HG03175 (cell line): ENCODE measurements around the gene GAS6.

Experiments
- ATAC-seq: cut with Tn5 transposase; IDR thresholded peaks from one replicate; pipeline ENCODE4 v1.9.1; 2021; ENCODE audit warnings: mild to moderate bottlenecking, moderate library complexity; ENCODE audit not compliant: unreplicated experiment

GAS6 gene

DNA sequence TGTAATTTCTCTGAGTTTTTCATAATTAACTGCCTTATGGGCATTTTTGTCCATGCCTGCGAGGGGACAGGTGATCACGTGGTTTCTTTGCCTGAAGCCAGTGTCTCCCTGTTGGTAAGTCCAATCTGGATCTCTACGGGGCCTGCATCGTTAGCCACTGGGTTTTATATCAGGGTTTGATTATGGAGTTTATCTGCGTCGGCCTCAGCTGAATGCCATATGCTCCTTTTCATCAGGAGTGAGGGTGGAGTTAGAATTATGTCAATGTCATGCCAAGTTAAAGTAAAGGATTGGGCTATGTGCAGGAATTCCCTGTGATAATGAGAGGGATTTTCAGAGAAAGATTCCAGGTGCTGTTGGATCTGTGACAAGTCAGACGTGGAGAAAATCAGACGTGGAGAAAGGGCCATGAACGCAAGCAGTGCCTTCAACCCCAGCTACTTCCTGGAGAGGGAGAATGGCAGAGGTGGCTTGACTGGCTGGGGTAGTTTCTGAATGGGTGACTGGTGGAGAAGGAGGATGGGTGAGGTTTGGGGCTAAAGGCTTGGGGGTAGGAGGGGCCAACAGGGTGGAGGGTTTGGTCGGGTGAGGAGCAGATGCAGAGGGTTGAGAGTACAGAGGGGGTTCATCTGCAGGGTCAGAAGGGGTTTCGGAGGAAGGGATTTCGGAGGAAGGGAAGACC, 80.5 kb downstream of the GAS6 start:
- no peak for ATAC-seq

DNA sequence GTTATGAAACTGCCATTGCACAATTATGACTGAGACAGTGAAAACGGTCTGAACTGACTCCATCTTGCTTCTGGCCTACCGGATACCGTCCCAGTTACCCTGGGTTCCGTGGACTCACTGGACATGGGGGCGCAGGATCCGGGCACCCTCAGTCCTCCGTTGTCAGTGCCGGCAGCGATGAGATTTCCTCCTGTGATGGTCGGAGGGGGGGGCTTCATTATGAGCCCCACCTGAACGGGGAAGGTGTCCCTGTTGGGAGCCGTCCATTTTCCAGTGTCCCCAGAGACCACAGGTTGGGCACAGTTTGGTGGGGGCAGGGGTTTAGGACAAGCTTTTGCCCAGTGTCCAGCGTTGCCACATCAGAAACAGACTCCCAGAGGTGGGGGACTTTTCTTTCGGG, 81.4 kb downstream of the GAS6 start:
- ATAC-seq: no peak

DNA sequence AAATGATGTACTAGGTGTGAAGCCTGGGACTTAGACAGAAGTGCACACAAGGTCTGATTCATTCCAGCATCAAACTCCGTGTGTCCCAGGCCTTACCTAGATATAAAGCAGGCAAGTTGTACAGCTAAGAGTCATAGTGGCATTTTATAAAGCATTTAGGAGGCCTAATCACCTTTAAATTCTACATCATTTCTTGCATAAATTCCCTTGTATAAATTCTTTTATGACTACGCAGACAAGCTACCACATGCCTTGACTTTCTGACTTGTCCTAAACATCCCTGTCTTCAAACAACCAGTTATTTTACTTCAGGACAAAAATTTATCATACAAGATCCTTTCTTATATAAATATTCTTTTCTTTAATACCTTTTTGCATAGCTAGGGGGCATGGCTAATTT, 82.3 kb downstream of the GAS6 start:
- ATAC-seq: no peak

DNA sequence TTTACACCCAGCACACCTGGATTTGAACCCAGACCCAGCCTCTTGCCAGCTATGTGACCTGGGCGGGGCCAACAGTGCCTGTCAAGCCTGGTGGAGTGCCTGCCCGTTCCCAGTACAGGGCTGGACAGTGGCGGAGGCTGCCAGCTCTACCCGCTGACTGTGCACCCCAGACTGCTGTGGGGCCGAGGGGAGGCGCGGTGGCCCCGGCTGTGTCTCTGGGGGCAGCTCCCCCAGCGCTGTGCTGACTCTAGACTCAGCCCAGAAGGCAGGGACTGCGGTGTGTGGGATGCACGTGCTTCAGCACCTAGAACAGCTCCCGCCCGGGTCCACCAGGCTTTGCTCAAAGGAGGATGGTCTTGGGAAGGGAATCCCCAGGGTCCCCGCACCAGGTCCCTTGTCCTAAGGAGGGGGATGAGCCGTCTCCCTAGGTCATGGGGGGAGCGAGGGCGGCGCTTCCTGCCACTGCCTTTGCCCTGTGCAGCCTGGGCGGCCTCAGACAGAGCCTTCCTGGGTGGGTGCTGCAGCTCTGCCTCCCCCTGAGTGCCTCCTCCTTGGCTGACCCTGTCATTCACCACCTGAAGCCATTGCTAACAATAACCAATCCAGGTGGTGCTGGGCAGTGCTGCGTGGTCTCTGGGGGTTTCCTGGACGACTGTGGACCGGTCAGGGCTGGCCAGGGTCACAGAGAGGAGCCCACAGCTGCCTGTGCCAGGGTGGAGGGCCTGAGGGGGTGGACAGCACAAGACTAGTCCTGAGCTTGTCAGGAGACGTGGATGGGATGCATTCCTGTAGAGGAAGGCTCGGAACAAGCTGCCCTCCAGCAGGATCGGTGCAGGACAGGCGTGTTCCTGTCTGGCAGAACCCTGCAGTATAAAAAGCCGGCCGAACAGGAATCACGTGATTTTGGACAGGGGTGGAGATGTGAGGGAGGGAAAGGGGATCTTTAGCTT, 86.3 kb downstream of the GAS6 start:
- no peak for ATAC-seq

DNA sequence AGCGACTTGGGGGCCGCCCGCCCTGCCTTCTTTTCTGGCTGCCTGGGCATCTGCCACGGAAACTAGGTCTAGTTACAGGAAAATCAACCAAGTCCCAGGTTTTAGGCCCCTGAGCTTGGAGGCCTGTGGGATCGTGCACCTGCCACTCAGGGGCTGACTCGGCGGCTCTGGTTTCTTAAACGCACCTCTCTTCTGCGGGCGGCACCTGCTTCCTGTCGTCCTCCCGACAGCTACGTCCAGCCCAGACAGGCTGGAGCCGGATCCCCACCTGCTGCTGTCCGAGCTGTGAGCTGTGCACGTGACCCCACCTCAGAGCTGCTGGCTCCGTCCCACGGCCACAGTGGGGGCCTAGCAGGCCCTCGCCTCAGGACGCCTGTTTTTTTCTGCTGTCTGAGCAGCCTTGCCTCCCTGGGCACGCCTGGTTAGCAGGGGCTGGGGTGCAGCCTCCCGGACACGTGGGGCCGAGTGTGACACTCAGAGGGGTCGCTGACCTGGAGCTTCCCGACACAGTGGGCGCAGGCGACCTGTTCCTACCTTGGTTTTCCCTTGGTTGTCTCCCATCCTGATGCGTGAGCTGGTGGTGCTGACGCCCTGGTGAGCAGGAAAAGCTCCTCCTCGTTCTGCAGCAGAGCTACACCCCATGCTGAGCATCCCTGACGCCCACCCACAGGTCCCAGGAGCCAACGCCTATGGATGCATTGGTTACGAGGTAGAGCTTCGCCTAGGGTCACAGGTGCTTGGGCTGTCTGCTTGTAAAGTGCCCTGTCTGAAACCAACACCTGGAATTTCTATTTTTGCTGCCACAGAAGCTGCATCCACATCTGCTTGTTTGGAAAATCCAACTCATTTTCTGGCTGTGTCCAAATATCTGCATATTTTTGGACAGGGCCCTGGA, 87.4 kb downstream of the GAS6 start:
- no peak for ATAC-seq

DNA sequence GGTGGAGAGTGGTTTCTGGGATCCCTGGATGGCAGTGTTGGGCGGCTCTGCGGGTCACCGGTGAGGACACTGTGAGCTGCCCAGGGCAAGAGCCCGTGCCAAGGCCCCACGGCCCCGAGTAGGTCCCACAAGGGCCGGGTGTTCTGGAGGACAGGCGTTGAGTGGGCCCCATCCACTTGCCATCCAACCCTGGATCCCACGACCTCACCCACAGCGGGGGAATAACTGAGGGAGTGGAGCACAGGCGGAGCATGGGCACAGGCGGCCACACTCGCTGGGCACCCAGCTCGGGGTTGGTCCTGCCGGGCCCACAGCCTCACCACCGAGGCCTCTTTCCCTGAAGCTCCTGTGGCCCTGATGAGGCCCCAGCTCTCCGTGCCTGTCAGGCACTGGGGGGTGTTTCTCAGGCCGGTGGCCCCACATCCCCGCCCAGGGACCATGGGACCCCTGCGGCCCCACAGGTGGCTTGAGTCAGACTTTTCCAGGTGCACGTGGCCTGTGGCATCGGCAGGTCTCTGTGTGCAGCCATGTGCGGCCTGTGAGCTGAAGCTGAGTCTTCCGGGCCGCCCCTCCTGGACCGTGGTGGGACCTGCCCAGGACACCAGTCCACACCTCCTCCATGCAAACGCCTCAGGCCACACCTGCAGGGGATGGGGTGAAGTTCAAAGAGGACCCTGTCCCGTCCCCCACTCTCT, 88.3 kb downstream of the GAS6 start:
- ATAC-seq: no peak

DNA sequence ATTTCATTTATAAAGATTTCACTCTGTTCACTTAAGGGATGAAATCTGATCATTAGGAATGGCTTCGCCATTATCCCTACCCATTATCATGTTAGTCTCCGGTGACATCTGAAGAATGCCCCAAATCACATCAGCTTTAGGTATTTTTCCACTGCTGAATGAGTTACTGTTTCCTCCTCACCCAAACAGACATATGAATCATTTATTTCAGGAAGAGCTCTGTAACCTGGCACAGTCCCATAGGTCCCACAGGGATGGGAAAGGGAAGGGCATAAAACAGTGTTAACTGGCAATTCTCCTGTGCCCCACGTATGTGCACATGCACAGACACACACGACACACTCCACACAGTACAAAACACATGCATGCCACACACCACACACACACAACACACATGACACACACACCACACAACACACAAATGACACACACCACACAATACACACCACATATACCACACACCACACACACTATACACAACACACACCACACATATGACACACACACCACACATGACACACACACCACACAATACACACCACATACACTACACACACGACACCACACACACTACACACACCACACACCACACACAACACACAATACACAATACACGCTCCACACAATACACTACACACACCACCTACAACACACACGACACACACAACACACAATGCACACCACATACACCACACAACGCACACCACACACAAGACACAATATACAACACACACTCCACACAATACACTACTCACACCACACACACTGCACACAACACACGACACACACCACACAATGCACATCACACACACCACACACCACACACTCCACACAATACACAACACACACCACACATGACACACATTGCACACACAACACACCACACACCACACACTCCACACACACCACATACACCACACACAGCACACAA, 89.4 kb downstream of the GAS6 start:
- ATAC-seq: no peak

DNA sequence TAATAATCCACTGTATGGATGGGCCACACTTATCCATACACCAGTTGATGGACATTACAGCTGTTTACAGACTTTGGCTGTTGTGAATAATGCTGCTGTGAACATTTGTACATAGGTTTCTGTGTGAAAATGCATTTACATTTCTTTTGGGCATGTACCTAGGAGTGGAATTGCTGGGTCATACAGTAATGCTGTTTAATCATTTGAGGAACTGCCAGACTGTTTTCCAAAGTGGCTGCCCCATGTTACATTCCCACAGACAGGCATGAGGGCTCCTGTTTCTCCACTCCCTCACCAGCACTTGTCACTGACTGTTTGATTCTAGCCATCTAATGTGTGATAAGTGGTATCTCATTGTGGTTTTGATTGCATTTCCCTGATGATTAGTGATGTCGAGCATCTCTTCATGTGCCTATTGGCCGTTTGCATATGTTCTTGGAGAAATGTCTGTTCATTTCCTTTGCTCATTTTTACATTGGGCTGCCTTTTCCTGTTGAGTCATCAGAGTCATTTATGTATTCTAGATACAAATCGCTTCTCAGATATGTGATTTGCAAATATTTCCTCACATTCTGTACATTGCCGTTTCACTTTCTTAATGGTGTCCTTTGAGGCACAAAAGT, 92.1 kb downstream of the GAS6 start:
- no peak for ATAC-seq

DNA sequence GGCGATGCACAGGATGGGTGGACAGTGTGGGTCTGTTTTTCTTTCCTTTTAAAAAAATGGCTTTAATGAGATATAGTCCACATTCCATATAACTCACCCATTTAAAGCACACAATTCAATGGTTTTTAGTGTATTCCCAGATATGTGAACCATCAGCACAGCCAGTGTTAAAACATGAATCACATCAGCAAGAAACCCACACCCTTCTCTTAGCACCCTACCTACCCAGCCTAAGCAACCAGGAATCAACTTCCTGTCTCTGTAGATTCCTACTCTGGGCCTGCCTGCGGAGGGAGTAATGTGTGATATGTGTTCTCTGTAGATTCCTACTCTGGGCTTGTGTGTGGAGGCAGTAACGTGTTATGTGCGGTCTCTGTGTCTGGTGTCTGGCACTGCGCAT, 92.9 kb downstream of the GAS6 start:
- ATAC-seq: no peak
